ENCODE results near the gene CECR2.

The CECR2 gene

DNA sequence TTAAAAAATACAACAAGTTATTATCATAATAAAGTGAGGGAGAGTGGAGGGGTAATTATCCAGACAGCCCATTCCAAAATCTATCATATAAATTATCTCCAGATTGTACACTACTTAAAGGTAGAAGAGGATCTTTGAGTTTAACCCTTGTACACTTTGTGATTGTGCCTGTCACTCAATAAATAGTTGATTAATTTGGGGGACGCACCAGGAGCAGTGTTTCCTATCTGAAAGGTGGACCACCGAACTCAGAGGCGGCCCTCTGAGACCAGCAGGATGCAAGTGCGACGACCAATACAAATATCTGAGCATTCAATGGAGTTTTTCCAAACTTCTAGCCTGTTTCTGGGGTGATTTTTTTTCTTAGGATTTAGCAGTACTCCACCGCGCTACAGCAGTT is 1.1 kb upstream of the CECR2 start:
- DNase-seq (ENCODE audit: low spot score): no peak

DNA sequence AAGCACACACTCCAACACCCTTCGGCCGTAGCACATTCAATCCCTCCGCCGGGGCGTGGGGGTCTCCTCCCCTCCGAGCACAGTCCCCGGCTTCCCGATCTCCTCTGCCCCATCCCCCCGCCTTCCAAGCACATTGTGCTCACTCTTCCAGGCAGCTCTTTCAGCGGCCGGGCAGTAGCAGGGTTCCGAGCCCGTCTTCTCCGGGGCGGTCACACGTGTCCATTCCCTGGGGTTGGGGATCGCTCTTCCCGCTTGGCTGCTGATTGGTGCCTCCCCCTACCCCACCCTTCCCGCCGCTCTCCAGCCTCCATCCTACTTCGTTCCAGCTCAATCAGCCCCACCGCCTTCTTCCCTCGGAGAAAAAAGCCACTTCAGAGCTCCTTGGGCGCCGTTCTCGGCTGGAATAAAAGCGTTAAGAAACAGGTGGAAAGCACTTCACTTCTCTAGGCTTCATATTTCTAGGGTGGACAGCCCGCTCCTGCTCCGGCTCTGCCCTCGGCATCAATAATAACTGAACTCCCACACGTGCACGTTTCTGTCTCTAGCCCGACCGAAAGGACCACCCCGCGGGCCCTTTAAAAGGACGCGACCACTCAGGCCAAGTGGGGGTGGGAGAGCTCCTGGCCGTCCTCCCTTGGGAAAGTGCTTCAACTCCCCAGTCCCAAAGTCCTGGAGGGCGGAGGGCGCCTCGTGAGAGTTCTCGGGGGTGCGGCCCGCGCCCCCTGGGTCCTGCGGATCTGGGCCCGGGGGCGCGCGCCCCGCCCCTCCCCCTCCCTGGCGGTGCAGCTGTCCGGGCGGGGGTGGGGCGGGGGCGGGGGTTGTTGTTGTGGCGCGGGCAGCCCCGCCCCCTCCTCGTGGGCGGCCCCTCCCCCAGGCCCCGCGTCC is 464 bp upstream of the CECR2 start:
- DNase-seq (ENCODE audit: low spot score): peak; percentile 70

DNA sequence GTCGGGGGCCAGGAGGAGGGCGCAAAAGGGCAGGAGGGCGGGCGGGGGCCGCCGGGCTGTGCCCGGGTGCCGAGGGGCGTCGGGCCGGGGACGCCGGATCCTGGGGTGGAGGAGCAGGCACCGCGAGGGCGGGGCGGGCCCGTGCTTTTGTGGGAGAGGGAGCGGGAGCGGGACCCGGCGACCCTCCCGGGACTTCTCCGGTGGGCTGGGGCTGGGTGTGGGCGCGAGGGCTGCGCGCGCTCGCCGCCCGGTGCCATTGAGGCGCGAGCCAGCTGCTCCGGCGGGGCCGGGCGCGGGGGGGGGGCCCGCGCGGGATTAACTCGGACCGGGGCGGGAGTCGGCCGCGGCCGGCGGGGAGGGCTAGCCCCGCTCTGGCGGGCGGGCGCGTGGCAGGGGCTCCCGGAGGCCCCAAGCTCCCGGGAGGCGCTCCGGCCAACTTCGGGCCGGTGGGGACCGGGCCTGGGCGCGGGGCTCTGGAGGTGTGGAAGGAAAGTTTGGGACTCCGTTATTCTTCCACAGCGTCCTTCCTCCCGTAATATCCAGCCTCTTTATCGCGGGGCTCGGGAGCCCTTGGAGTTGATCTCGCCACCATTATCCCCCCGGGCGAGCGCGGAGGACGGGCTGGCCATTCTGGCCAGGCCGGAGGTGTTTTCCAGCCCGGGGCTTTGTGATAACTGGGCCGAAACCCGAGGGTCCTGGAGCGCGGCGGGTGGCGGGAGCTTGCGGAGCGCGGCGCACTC is 936 bp downstream of the CECR2 start:
- DNase-seq (ENCODE audit: low spot score): peak; percentile 11

DNA sequence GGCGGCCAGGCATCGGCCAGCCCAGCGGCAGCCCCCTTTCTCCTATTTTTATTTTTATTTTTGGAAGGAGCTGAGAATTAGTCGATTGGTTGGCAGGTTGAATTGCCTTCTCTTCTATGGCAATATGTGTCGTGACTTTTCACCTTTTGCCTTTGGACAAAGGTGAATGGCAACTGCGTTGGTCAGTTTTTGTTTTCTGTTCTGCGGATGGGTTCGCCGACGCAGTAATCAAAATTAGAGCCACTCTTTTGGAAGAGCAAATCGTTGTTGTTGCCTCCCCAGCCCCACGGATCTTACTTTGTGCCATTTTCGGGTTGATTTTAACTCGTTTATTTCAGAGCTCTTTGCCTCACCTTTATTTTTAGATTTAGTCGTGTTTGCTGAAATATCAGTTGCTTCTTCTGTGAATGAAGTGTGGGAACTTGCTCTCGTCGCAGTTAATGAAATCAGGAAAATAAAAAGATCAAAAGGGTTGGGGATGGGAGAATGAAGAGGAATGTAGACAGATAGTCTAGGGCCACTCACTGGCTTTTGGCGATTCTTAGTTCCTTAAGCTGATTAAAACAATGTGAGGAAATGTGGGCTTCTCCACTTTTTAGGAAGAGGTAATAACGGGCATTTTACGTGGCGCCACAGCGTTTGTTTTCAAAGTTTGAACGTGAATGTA is 1.6 kb downstream of the CECR2 start:
- DNase-seq (ENCODE audit: low spot score): peak; percentile 9

- no peak for DNase-seq (ENCODE audit: low spot score)
Observed at GRCh38 chr22:17371448-17371847, 2.2 kb downstream of the CECR2 start.

DNA sequence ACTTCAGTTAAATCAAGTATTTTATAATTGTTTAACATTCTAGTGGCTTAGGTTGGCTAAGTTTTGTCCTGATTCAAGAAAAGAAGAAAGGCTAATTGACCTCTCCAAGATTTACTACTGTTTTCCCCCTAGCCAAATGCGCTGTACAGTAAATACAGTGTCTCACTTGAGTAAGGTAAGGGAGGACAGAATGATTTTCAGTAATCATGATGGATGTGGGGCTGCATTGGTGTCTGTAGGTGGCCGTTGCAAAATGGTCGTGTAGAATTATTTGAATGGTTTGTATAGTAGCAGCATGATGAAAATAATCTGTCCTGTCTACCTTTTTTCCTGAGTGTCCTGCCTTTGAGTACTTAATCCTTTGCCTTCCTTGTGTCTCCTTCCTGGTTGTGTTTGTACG is 4.6 kb downstream of the CECR2 start:
- no peak for DNase-seq (ENCODE audit: low spot score)

GRCh38 chr22:17375914-17376614 is 6.8 kb downstream of the CECR2 start:
- DNase-seq (ENCODE audit: low spot score): no peak

- DNase-seq (ENCODE audit: low spot score): no peak
Observed at GRCh38 chr22:17376950-17377349, 7.7 kb downstream of the CECR2 start.

DNA sequence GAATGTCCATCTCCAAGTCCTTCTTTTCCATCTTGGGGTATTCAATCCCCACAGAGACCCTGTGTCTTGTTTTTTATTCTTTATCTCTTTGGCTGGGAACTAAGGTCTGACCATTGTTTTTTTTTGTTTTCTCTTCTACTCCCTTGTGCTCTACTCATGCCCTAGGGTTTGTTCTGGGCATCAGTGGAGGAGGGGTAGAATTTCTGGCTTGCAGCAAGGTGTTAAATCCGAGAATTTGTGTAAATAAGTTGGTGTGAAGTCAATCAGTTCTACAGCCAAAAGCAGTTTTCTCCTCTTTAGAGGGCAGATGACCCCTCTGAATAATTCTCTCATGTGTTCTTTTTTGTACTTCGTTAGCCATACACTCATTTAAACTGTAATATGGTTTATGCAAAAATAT is 10.7 kb downstream of the CECR2 start:
- DNase-seq (ENCODE audit: low spot score): no peak

DNA sequence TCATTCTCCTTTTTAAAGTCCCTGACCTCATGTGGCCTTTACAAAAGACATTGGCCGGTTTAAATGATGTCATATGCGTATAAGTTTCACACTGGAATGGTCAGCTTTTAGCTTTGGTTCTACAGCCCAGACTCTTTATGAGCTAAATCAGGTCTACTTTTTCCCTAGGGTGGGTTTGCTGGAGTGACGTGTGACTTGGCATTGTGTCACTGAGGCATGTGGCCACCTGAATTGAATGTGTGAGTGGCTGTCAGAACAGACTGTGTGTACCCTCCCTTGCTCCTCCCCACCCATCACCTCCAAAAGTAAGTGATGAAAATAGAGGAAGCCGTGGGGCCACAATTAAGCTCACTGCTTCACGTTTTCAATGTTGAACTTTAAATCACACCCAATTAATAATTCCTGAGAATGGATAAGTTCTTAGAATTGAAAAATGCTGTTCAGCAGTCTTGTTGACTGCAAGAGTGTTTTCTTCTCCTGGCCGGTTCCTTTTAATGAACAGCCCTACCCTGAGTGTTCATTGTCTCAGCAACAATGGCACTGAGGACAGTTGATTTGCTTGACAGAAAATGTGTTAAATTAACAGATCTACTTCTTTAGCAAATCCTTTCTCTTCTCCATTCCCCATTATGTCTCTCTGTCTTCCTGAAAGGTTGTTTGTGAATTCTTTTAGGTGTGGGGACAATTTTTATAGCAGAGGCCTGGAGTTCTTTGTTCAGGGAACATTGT is 11.3 kb downstream of the CECR2 start:
- no peak for DNase-seq (ENCODE audit: low spot score)

GRCh38 chr22:17381192-17381913 is 12.1 kb downstream of the CECR2 start:
- DNase-seq (ENCODE audit: low spot score): no peak

GRCh38 chr22:17384612-17385330 is 15.5 kb downstream of the CECR2 start:
- no peak for DNase-seq (ENCODE audit: low spot score)

GRCh38 chr22:17387356-17387755 is 18.1 kb downstream of the CECR2 start:
- no peak for DNase-seq (ENCODE audit: low spot score)

DNA sequence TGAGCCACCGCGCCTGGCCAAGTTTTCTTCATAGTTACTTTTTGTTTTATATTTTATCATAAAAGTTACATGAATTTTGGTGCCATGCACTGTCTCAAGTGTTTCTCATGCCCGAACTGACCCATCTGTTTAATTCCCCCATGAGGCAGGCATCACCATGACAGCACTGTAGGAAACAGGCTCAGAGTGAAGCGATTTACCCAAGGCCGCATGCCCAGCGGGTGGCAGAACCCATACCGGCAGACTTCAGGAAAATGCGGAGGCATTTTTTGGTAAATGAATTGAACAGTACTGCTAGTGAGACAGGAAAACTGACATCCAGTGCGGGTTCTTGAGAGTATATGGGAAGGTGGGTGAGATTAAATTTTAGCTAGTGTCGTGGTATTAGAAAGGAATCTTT is 19.0 kb downstream of the CECR2 start:
- DNase-seq (ENCODE audit: low spot score): no peak

DNA sequence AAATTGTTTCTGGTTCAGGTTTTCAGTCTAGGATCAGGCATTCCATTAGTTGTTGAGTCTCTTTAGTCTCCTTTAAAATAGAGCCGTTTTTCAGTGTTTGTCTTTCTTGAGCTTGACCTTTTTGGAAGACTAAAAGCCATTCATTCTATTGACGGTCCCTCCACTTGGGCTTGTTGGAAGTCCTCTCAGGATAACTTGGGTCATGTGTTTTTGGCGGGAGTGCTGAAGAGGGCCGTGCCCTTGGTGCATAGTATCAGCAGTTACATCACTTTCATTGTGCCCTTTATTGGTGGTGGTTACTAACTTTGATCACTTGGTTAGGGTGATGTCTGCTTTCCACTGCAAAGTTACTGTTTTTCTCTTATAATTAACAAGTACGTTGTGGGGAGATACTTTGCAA is 20.8 kb downstream of the CECR2 start:
- no peak for DNase-seq (ENCODE audit: low spot score)

GRCh38 chr22:17396516-17396915 is 27.3 kb downstream of the CECR2 start:
- no peak for DNase-seq (ENCODE audit: low spot score)

GRCh38 chr22:17397756-17398547 is 28.7 kb downstream of the CECR2 start:
- DNase-seq (ENCODE audit: low spot score): no peak

GRCh38 chr22:17400305-17400704 is 31.0 kb downstream of the CECR2 start:
- DNase-seq (ENCODE audit: low spot score): no peak

- DNase-seq (ENCODE audit: low spot score): no peak
Observed at GRCh38 chr22:17401728-17402127, 32.5 kb downstream of the CECR2 start.

All from Ammon's horn (tissue), 1 donor.